Right ventricle myocardium inferior (tissue), 1 donor: ENCODE results near the gene TGFB1. TPM values are rescaled to one million over a fixed set of nuclear protein-coding genes. Genes with fewer than 3 reads are reported as not detected.
"Not testable (repeated sequence)": the region's sequence is repeated elsewhere in the genome, so short reads cannot be mapped to it uniquely, and the experiment has no call there.

Experiments
- ATAC-seq: fragments of 200-7000 bp; cut with Tn5 transposase; one replicate; pipeline ENCODE4 v1.9.1; 2020; ENCODE audit warnings: mild to moderate bottlenecking, moderate library complexity
- DNase-seq: peaks from one replicate; pipeline ENCODE4 v3.0.0; 2021; ENCODE audit errors: missing footprints
- intact Hi-C: fragments of 100-400 bp; cut with DNase I; formaldehyde crosslinking; loops from one replicate; pipeline ENCODE4 v1.11.0; 2022
- total RNA-seq: library from RNA; stranded (reverse); fragmentation: NEBNext Ultra II Directional; extraction: Animal tissue kit (Norgen Biotek cat#: 25700); gene quantifications from one replicate; pipeline ENCODE4 v1.2.1, GENCODE V29; 2021
- donor health status: DM: no; HTN: yes; CAD: no; lungs with severe emphysema.

Gene TGFB1
- total RNA-seq, 1 donor from 2014 or later: 15.0 TPM

DNA sequence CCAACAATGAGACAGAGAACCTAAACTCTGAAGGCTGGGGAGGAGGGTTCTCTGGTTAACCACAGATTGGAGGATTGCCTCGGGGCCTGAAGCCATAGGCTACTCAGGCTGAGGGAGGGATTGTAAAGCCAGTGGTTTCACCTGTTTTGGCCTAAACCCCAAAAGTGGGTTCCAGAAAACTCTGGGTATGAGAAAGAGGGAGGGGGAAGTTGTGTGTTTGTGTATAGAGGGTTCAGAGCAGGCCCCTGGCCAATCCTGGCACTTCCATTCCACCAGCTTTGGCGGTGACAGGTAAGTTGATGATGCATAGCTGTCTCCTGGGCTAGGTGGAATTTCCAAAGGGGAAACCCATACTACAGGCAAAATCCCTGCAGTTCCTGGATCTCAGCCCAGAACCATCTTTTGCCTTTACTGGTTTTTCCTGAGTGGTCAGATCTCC is 57.3 kb downstream of the TGFB1 start:
- DNase-seq: no peak
- ATAC-seq: no peak
- intact Hi-C loops: no loop called here

- ATAC-seq (no peak), DNase-seq (no peak)
- intact Hi-C loops: no loop called here
Observed at GRCh38 chr19:41295499-41295898, 58.2 kb downstream of the TGFB1 start.

DNA sequence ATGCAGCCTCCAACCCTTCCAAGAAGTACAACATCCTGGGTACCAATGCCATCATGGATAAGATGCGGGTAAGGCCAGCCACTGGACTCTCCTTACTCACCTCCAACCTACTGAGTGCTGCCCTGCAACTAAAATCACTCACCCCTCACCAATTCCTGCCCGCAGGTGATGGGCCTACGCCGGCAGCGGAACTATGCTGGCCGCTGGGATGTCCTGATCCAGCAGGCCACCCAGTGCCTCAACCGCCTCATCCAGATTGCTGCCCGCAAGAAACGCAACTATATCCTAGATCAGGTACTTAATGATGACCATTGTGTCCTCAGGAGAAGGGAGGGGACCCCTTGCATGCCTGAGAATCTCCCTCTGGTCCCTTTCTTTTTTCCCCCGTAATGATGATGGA is 59.3 kb downstream of the TGFB1 start:
- intact Hi-C loops: no loop called here
- ATAC-seq: no peak
- no peak for DNase-seq

DNA sequence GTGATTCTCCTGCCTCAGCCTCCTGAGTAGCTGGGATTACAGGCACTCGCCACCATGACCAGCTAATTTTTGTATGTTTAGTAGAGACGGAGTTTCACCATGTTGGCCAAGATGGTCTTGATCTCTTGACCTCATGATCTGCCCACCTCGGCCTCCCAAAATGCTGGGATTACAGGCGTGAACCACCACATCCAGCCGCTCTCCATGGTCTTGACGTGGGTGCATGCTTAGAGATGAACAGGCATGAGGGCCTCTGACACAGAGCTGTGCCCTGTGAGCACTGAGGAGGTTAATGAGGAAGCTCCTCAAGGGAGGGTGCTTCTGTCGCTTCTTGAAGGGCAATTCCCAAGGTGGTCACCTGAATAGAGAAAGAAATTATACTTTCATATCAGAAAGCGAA is 63.9 kb downstream of the TGFB1 start:
- intact Hi-C loops, DNase-seq, ATAC-seq: not testable (repeated sequence)

DNA sequence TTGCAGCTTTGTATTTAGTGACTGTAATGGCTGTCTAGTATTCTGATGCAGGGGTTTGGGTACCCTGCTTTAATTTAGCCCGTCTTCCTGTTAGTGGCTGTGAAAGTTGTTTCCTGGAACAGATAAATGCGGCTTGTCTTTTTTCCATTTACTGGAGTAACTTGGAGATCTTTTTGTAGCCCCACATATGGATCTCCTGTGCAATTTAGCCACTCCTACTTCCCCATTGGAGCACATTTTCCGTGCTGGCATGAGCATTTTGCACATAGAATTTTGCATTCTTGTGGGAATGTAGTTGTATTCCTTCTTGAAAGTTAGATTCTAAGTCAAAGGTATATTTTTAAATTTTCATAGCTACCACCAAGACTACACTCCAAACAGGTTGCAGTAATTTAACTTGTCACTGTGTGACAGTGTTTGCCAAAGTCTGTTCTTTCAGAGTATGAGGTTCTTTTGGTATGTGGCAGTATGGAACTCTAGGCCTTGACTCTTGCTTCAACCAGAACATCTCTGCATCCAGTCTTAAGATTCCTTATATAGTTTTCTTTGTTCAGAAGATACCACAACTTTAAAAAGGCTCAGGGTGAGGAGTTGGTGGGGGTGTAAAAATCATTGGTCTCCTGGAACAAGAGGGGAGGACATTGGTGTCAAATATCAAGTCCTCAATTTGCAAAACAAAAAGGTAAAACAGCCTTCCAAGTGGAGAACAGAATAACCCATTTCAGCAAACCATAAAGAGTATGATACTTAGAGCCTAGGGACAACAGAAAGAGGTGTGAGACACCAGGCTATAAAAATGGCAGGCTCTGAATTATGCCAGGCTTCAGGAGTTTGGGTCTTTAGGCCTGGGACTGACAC is 64.8 kb downstream of the TGFB1 start:
- intact Hi-C loops: no loop called here
- DNase-seq: no peak
- no peak for ATAC-seq

Other genes with a start within 250 kb of the TGFB1 start
- gene CYP2F1, start 239.5 kb downstream of the TGFB1 start, total RNA-seq: not detected
- 0.73 TPM for gene CYP2S1, start 160.7 kb downstream of the TGFB1 start, total RNA-seq
- gene AXL, start 134.7 kb downstream of the TGFB1 start, total RNA-seq: 19.8 TPM
- 110 TPM for gene HNRNPUL1, start 89.5 kb downstream of the TGFB1 start, total RNA-seq
- gene CCDC97, start 43.8 kb downstream of the TGFB1 start, total RNA-seq: 14.6 TPM
- 3.2 TPM for gene B9D2, start 10.2 kb upstream of the TGFB1 start, total RNA-seq
- 3.8 TPM for gene TMEM91, start 22.6 kb upstream of the TGFB1 start, total RNA-seq
- gene EXOSC5, start 43.4 kb upstream of the TGFB1 start, total RNA-seq: 17.1 TPM
- 44.9 TPM for gene BCKDHA, start 43.9 kb upstream of the TGFB1 start, total RNA-seq
- 8.3 TPM for gene B3GNT8, start 73.5 kb upstream of the TGFB1 start, total RNA-seq
- gene DMAC2, start 86.0 kb upstream of the TGFB1 start, total RNA-seq: 108 TPM
- gene ERICH4, start 89.2 kb upstream of the TGFB1 start, total RNA-seq: not detected
- 0.76 TPM for gene CEACAM21, start 222.2 kb upstream of the TGFB1 start, total RNA-seq